PFSK-1 (cell line): ENCODE results near the gene ATRNL1.

Experiments used
- FOXP2 ChIP-seq: optimal IDR thresholded peaks from 2 replicates; pipeline ENCODE3; 2011; ENCODE audit warnings: borderline replicate concordance, control low read depth, inconsistent platforms; ENCODE audit not compliant: insufficient read depth; ENCODE audit errors: extremely low read length, extremely low read depth
- POLR2AphosphoS5 ChIP-seq: IDR thresholded peaks from 2 replicates; pipeline ENCODE4 v1.6.1; 2012; ENCODE audit warnings: low read depth, mild to moderate bottlenecking, control low read depth, low read length, moderate library complexity
- SIN3A ChIP-seq: IDR thresholded peaks from 2 replicates; pipeline ENCODE4 v1.6.1; 2012; ENCODE audit warnings: mild to moderate bottlenecking, low read length, moderate library complexity, borderline replicate concordance; ENCODE audit not compliant: insufficient read depth
- TAF1 ChIP-seq: IDR thresholded peaks from 2 replicates; pipeline ENCODE4 v1.6.1; 2012; ENCODE audit warnings: low read length, control low read depth, borderline replicate concordance; ENCODE audit not compliant: insufficient read depth
- TF ChIP-seq, protein P1 (sequence below), 2 experiments: IDR thresholded peaks; 2 replicates each; pipeline versions ENCODE4 v1.6.1 to v1.8.0; 2011 to 2012; ENCODE audit warnings: low read depth in 2 of 2, low read length in 2 of 2, control low read depth in 1 of 2, inconsistent platforms in 1 of 2, mild to moderate bottlenecking in 1 of 2, moderate library complexity in 1 of 2; ENCODE audit not compliant: insufficient read depth in 1 of 2

Gene ATRNL1

DNA sequence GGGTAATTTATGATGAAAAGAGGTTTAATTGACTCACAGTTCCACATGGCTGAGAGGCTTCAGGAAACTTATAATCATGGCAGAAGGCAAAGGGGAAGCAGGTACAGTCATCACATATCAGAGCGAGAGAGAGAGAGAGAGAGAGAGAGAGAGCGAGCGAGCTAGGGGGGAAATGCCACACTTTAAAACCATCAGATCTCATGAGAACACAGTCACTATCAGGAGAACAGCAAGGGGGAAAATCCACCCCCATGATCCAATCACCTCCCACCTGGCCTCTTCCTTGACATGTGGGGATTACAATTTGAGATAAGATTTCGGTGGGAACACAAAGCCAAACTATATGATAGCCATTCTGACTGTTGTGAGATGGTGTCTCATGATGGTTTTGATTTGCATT is 603.6 kb downstream of the ATRNL1 start:
- TF ChIP-seq TAF1: no peak
- TF ChIP-seq SIN3A: no peak
- TF ChIP-seq FOXP2: no peak
- TF ChIP-seq, protein P1, sequence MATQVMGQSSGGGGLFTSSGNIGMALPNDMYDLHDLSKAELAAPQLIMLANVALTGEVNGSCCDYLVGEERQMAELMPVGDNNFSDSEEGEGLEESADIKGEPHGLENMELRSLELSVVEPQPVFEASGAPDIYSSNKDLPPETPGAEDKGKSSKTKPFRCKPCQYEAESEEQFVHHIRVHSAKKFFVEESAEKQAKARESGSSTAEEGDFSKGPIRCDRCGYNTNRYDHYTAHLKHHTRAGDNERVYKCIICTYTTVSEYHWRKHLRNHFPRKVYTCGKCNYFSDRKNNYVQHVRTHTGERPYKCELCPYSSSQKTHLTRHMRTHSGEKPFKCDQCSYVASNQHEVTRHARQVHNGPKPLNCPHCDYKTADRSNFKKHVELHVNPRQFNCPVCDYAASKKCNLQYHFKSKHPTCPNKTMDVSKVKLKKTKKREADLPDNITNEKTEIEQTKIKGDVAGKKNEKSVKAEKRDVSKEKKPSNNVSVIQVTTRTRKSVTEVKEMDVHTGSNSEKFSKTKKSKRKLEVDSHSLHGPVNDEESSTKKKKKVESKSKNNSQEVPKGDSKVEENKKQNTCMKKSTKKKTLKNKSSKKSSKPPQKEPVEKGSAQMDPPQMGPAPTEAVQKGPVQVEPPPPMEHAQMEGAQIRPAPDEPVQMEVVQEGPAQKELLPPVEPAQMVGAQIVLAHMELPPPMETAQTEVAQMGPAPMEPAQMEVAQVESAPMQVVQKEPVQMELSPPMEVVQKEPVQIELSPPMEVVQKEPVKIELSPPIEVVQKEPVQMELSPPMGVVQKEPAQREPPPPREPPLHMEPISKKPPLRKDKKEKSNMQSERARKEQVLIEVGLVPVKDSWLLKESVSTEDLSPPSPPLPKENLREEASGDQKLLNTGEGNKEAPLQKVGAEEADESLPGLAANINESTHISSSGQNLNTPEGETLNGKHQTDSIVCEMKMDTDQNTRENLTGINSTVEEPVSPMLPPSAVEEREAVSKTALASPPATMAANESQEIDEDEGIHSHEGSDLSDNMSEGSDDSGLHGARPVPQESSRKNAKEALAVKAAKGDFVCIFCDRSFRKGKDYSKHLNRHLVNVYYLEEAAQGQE (IDR thresholded peaks at IDR 0.05; ENCODE audit: insufficient read depth in 1 of 2, low read depth in 2 of 2, low read length in 2 of 2): no peak
- TF ChIP-seq POLR2AphosphoS5: no peak

DNA sequence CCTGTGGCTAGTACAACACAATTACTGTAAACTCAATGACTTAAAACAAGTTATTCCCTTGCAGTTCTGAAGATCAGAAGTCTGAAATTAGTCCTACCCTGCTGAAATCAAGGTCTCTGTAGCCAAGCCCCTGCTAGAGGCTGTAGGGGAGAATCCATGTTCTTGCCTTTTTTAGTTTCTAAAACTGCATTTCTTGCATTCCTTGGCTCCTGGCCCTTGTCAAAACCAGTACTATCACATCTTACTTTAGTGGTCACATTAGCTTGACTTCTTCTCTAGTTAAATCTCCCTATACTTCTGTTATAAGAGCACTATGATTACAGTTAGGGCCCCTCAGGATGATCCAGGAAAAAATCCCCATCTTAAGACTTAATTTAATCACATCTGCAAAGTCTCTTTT is 612.9 kb downstream of the ATRNL1 start:
- TF ChIP-seq FOXP2 (no peak), POLR2AphosphoS5 (no peak), SIN3A (no peak), TAF1 (no peak)
- TF ChIP-seq, protein P1 (IDR thresholded peaks at IDR 0.05; ENCODE audit: insufficient read depth in 1 of 2, low read depth in 2 of 2, low read length in 2 of 2): no peak

DNA sequence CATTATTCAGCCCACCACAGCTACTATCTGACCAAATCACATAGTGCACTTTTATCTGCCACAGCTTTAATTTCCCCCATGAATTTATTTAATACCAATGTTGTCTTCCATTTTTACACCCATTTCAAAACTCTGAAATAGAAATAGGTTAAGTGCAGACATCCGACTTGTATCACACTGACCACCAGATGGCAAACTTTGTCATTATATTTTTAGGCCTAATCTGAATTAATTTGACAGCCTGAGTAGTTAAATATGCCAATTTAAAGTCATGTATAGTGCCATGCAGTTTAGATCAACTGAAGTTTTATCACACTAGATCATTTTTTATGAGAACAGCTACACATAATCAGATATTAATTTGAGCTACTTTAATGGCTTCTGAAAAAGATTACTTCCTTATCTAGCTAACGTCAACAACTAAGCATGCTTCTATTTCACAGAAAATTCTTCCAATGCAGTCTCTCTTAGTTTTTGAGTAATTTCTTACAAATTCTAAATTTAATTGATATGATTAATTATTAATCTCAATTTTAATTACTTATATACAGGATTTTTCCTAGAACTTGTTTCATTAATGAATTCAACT is 613.4 kb downstream of the ATRNL1 start:
- TF ChIP-seq FOXP2: no peak
- TF ChIP-seq TAF1: no peak
- no peak for TF ChIP-seq SIN3A
- TF ChIP-seq POLR2AphosphoS5: no peak
- TF ChIP-seq, protein P1 (IDR thresholded peaks at IDR 0.05; ENCODE audit: insufficient read depth in 1 of 2, low read depth in 2 of 2, low read length in 2 of 2): no peak

DNA sequence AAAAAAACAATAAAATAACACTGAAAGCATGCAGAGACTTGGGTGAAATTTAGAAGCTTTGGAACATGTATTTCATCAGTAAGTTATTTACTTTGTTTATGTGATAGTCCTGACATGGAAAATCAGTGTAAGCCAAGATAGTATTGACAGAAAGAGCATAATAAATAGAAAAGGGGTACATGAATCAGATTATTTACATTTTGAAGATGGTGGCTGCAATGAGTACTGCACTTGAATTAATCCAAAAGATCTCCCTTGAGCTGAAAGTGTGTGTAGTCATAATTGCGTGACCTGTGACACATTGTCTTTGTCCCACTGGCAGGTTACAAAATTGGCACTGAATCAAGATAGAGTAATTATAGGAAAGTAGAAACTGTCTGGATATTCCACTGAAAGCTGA is 617.0 kb downstream of the ATRNL1 start:
- TF ChIP-seq FOXP2: no peak
- no peak for TF ChIP-seq TAF1
- TF ChIP-seq POLR2AphosphoS5: no peak
- TF ChIP-seq, protein P1 (IDR thresholded peaks at IDR 0.05; ENCODE audit: insufficient read depth in 1 of 2, low read depth in 2 of 2, low read length in 2 of 2): no peak
- no peak for TF ChIP-seq SIN3A
